ENCODE results near the gene TRAF2. TPM values are rescaled to one million over a fixed set of nuclear protein-coding genes. Genes with fewer than 3 reads are reported as not detected.

The TRAF2 gene
- total RNA-seq, 2 experiments from 2014 or later = 37.4 to 46.2 TPM

DNA sequence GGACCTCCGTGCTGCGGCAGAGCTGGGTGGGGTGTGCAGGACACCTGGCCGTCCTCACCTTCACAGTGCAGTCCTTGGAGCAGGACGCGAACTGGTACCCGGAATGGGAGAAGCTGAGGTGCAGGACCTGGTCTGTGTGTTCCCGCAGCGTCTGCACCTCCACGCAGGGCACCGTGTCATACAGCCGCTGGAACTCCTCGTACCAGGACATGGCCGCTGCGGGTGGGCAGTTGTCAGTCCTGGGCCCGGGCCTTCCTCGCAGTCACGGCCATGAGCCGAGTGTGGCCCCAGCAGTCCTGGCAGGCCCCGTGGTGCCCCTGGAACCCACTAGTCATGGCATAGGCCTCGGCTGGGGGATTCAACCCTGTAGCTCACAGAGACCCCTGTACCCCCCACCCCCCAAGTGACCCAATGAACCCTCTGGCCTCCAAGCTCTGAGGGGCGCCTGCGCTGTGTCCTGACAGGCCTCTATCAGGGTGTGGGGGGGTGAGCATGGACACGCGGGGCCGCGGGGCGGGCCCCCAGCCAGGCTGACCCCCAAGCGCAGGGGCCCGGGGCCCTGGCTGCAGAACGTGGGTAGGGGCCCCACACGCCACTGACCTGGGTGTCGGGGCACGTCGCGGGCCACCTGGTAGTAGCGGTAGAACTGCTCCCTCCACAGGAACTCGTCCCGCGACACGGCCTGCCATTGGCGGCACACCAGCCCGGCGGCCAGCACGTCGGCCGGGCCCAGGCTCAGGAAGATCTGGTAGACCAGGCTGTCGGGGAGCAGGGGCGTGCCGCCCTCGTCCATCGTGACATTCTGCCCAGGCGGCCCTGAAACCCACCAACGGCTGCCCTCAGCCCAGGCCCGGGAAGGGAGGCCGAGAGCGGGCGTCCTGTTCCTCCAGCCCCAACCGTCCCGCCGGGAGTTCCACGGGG lies 57.2 kb downstream of the TRAF2 start:
- Mint-ChIP-seq H3K4me1 (peaks cover 9% of the 10 kb centered on the region), H3K9me3 (ENCODE audit: low read depth) (no peaks in the 10 kb centered on the region), H3K27ac (peak overlapping the region; percentile 51), H3K4me3 (peak overlapping the region; percentile 77), H3K27me3 (no peaks in the 10 kb centered on the region), H3K36me3 (ENCODE audit: low read depth) (peaks cover 27% of the 10 kb centered on the region)
- ChIA-PET POLR2A (no interaction called here), CTCF (interaction anchor here (0.6 to 1.2 kb wide), 6 partner anchors 12 to 216 kb away, joined by 3 to 4 read pairs (median 3); no protein-coding TSS in a partner anchor)
- intact Hi-C loops (cut with DNase I, micrococcal nuclease) = loop anchor here (1.0 to 5.0 kb wide), 20 partner anchors 41 to 580 kb away; partner anchors contain the start of genes PHPT1 (in 2 of the 2), ABCA2 (in 1 of the 2), AJM1 (in 1 of the 2) and DNLZ (in 1 of the 2)
- ATAC-seq (peak; percentile 27), DNase-seq (peak; percentile 68)

DNA sequence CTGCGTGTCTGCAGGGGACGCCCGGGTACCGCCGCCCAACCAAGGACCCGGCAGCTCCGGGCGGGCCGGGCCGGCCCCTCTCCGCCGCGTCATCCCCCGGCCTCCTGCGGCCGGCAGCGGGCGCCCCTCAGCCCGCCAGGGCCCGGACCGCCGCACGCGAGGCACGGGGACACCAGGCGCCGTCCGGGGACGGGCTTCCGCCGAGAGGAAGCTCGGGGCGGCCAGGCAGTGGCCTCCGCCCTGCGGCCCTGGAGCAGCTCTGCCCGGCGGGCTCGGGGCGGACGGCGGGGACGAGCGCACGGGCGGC lies 57.8 kb downstream of the TRAF2 start:
- H3K4me3 Mint-ChIP-seq = peak overlapping the region; percentile 77
- ChIA-PET POLR2A (interaction anchor here (0.6 kb wide), 1 partner anchor 297 kb away, joined by 3 read pairs; the partner anchor contains the start of gene TUBB4B), CTCF (interaction anchor here (0.7 to 1.2 kb wide), 3 partner anchors 13 to 124 kb away, joined by 3 read pairs; no protein-coding TSS in a partner anchor)
- peaks cover 24% of the 10 kb centered on the region for H3K36me3 Mint-ChIP-seq (ENCODE audit: low read depth)
- peaks cover 9% of the 10 kb centered on the region for H3K4me1 Mint-ChIP-seq
- ATAC-seq (peak; percentile 35), DNase-seq (peak; percentile 50)
- intact Hi-C loops (cut with DNase I, micrococcal nuclease) = loop anchor here (1.0 to 5.0 kb wide), 20 partner anchors 42 to 581 kb away; partner anchors contain the start of genes PHPT1 (in 2 of the 2), ABCA2 (in 1 of the 2), AJM1 (in 1 of the 2) and DNLZ (in 1 of the 2)
- H3K27ac Mint-ChIP-seq = no peak overlapping the region
- no peaks in the 10 kb centered on the region for H3K27me3 Mint-ChIP-seq
- no peaks in the 10 kb centered on the region for H3K9me3 Mint-ChIP-seq (ENCODE audit: low read depth)

DNA sequence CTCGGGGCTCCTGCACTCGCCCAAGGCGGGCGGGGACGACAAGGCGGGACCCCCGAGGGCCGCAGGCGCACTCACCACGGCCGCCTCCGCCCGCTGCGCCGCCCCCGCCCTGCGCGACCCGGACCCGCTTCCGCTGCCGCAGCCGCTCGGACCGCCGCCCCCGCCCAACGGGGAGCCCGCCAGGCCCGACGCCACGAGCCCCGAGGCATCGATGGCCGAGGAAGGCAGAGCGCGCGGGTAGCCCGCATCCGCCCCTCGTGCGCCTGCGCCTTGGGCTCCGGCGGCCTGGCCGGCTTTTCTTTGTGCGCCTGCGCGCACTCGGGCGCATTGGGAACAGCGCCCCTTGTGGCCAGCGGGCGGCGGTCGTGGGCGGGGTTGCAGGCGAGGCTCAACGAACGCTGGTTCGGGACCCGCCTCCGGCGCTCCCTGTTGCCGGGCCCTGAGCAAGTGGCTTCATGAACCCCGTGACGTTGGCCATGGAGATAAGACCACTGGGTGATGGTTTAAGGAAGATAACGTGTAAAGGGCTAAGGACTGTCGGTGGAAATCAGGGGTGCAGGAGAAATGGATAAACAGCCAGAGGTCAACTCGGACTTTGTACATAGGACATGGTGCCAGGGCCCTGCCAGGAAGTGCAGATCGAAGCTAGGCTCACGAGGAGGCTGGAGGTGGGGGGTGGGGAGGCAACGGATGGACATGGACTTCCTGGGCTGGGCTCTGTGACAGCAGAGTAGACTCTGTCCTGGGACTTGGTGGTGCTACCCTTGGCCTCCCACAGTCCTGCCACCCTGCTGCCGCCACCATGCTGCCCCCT lies 58.4 kb downstream of the TRAF2 start, which contains the start of the genes C8G and FBXW5:
Gene C8G (plus strand): TSS at position 725 of the 814 bp plus-strand sequence. CDS start 78 bp downstream, at position 803.
Gene FBXW5 (minus strand): TSS at position 220 of the 814 bp plus-strand sequence. CDS start 655 bp downstream, outside the sequence.
- POLR2A ChIA-PET = interaction anchor here (0.6 kb wide), 1 partner anchor 296 kb away, joined by 3 read pairs; the partner anchor contains the start of gene TUBB4B
- Mint-ChIP-seq H3K4me1 (peaks cover 9% of the 10 kb centered on the region), H3K27me3 (no peaks in the 10 kb centered on the region), H3K9me3 (ENCODE audit: low read depth) (no peaks in the 10 kb centered on the region), H3K36me3 (ENCODE audit: low read depth) (peaks cover 19% of the 10 kb centered on the region), H3K27ac (peak within 1 kb of the TSS; percentile 88), H3K4me3 (peak within 1 kb of the TSS; percentile 77)
- CTCF ChIA-PET = interaction anchor here (0.7 to 0.8 kb wide), 2 partner anchors 62 to 124 kb away, joined by 3 read pairs; no protein-coding TSS in a partner anchor
- intact Hi-C loops (cut with DNase I, micrococcal nuclease) = loop anchor here (1.0 to 5.0 kb wide), 20 partner anchors 42 to 581 kb away; partner anchors contain the start of genes PHPT1 (in 2 of the 2), ABCA2 (in 1 of the 2), AJM1 (in 1 of the 2) and DNLZ (in 1 of the 2)
- DNase-seq (peak; percentile 97), ATAC-seq (peak; percentile 84)

DNA sequence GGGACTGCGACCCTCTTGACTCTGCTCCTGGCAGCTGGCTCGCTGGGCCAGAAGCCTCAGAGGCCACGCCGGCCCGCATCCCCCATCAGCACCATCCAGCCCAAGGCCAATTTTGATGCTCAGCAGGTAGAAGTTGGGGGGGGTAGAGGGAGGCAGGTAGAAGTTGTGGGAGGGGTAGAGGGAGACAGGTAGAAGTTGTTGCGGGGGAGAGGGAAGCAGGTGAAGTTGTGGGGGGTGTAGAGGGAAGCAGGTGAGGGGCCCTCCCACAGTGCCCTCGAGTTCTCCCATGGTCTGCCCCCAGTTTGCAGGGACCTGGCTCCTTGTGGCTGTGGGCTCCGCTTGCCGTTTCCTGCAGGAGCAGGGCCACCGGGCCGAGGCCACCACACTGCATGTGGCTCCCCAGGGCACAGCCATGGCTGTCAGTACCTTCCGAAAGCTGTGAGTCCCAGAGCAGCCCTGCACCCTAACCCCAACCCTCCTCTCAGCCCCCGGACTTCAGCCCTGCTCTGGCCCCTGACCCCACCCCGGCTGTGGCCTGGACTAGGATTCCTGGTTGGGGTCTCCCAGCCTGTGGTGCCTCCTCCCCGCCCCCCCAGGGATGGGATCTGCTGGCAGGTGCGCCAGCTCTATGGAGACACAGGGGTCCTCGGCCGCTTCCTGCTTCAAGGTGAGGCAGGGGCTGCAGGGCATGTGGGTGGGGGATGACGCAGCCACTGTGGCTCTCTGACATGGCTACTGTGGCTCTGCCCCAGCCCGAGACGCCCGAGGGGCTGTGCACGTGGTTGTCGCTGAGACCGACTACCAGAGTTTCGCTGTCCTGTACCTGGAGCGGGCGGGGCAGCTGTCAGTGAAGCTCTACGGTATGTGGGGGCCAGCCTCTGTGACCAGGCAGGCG lies 59.3 kb downstream of the TRAF2 start:
- peaks cover 19% of the 10 kb centered on the region for H3K36me3 Mint-ChIP-seq (ENCODE audit: low read depth)
- H3K4me1 Mint-ChIP-seq = peaks cover 9% of the 10 kb centered on the region
- H3K27ac Mint-ChIP-seq = no peak overlapping the region
- no peaks in the 10 kb centered on the region for H3K27me3 Mint-ChIP-seq
- ATAC-seq = no peak
- no peaks in the 10 kb centered on the region for H3K9me3 Mint-ChIP-seq (ENCODE audit: low read depth)
- ChIA-PET POLR2A (interaction anchor here (0.6 kb wide), 1 partner anchor 89 kb away, joined by 3 read pairs; no protein-coding TSS in a partner anchor), CTCF (interaction anchor here (0.8 to 3.8 kb wide), 2 partner anchors 89 to 103 kb away, joined by 3 to 23 read pairs; partner anchors contain the start of gene AJM1)
- intact Hi-C loops (cut with DNase I, micrococcal nuclease) = no loop called here
- DNase-seq = no peak
- no peak overlapping the region for H3K4me3 Mint-ChIP-seq

DNA sequence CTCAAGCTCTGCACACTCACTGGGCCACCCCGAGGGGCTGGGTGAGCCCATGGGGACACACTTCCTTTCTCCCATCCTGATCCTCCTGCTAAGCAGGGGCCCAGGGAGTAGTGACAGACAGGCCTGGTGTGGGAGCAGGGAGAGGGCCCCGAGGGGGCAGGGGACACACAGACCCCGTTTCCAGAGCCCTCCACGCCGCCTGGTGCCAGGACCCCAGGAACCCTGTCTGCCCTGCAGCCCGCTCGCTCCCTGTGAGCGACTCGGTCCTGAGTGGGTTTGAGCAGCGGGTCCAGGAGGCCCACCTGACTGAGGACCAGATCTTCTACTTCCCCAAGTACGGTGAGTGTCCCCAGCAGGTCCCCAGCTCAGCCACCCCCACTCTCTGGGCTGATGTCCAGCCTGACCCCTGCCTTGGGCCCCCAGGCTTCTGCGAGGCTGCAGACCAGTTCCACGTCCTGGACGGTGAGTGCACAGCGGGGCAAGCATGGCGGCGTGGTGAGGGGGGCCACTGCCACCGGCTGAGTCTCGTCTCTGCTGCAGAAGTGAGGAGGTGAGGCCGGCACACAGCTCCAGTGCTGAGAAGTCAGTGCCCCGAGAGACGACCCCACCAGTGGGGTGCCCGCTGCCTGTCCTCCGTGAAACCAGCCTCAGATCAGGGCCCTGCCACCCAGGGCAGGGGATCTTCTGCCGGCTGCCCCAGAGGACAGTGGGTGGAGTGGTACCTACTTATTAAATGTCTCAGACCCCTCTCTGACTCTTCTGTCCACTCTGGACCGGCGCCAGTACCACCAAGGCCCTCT lies 60.1 kb downstream of the TRAF2 start:
- ChIA-PET POLR2A (interaction anchor here (0.6 kb wide), 1 partner anchor 88 kb away, joined by 3 read pairs; no protein-coding TSS in a partner anchor), CTCF (interaction anchor here (0.8 to 3.8 kb wide), 2 partner anchors 88 to 104 kb away, joined by 3 to 23 read pairs; partner anchors contain the start of gene AJM1)
- H3K27ac Mint-ChIP-seq = no peak overlapping the region
- DNase-seq = no peak
- no peaks in the 10 kb centered on the region for H3K27me3 Mint-ChIP-seq
- ATAC-seq = no peak
- H3K4me1 Mint-ChIP-seq = peaks cover 9% of the 10 kb centered on the region
- H3K9me3 Mint-ChIP-seq (ENCODE audit: low read depth) = no peaks in the 10 kb centered on the region
- no peak overlapping the region for H3K4me3 Mint-ChIP-seq
- intact Hi-C loops (cut with DNase I, micrococcal nuclease) = no loop called here
- H3K36me3 Mint-ChIP-seq (ENCODE audit: low read depth) = peaks cover 14% of the 10 kb centered on the region

DNA sequence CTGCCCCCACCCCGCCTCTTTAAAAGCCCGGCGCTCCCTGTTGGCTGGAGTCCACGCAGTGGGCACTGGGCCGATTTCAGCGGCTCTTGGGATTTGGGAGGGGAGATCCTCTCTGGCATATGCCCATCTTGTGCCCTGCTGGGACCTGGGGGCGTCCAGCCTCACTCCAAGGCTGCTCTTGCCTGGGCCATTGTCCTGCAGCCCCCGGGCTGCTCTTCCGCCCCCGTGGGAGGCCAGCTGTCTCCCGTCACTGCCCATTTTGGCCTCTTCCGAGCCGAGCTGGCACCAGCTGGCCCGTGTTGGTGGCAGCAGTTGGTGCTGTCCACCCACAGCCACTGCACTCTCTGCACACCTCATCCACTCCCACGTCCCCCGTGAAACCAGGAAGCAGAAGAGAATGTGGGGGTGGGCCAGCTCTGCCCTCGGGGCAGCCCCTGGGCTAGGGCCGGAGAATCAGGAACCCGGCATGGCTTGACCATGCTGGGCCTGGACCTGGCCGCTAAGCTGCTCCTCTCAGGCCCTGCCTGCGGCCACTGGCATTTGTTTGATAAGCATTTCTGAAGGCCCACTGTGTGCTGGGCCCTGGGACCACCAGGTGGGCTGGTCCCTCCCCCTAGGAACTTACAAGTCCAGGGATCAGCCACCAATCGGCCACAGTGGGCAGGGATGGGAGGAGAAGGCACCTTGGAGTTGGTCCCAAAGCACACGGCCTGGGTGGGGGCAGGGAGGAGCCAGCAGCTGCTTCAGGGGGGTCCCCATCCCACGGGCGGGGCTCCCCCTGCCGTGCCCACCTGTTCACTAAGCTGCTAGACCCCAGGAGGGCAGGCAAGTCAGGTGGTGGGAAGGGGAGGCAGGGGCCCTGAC lies 60.9 kb downstream of the TRAF2 start:
- CTCF ChIA-PET = interaction anchor here (0.6 to 3.8 kb wide), 9 partner anchors 19 to 153 kb away, joined by 3 to 23 read pairs (median 3); no protein-coding TSS in a partner anchor
- intact Hi-C loops (cut with DNase I, micrococcal nuclease) = no loop called here
- Mint-ChIP-seq H3K4me1 (peaks cover 9% of the 10 kb centered on the region), H3K4me3 (no peak overlapping the region), H3K36me3 (ENCODE audit: low read depth) (peaks cover 8% of the 10 kb centered on the region), H3K27ac (no peak overlapping the region), H3K9me3 (ENCODE audit: low read depth) (no peaks in the 10 kb centered on the region), H3K27me3 (no peaks in the 10 kb centered on the region)
- POLR2A ChIA-PET = no interaction called here
- ATAC-seq (no peak), DNase-seq (no peak)

DNA sequence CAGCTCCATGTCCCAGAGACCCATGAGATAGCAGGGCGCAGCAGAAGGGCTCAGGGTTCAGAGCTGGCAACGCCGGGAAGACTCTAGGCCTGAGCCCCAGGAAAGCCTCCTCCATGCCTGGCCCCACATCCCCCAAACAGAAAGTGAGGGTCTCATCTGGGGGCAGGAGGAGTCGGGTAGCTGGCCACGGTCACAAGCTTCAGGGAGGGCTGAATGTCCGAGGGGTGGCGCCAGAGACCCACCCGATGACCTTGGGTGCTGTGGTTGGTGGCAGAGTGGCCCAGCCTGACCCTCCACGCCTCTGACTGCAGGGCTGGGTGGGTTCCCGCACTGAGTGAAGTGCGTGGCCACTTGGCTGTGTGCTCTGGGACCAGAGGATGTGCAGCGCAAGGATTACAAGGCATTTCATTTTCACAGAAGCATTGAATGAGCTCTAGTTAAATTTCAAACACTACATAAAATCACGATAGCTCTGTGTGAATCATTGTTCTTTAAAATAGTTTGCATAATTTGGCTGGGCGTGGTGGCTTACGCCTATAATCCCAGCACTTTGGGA lies 61.7 kb downstream of the TRAF2 start:
- Mint-ChIP-seq H3K9me3 (ENCODE audit: low read depth) (no peaks in the 10 kb centered on the region), H3K27me3 (no peaks in the 10 kb centered on the region), H3K27ac (no peak overlapping the region), H3K4me1 (peaks cover 9% of the 10 kb centered on the region), H3K4me3 (peak overlapping the region; percentile 12), H3K36me3 (ENCODE audit: low read depth) (peaks cover 3% of the 10 kb centered on the region)
- ChIA-PET POLR2A (interaction anchor here (0.6 kb wide), 1 partner anchor 463 kb away, joined by 3 read pairs; no protein-coding TSS in a partner anchor), CTCF (interaction anchor here (0.6 to 3.8 kb wide), 14 partner anchors 18 to 181 kb away, joined by 3 to 23 read pairs (median 3); no protein-coding TSS in a partner anchor)
- intact Hi-C loops (cut with DNase I, micrococcal nuclease) = loop anchor here in 1 of 2 experiments (1.0 kb wide), 1 partner anchor 86 kb away; no protein-coding TSS in a partner anchor
- DNase-seq (peak; percentile 51), ATAC-seq (no peak)

DNA sequence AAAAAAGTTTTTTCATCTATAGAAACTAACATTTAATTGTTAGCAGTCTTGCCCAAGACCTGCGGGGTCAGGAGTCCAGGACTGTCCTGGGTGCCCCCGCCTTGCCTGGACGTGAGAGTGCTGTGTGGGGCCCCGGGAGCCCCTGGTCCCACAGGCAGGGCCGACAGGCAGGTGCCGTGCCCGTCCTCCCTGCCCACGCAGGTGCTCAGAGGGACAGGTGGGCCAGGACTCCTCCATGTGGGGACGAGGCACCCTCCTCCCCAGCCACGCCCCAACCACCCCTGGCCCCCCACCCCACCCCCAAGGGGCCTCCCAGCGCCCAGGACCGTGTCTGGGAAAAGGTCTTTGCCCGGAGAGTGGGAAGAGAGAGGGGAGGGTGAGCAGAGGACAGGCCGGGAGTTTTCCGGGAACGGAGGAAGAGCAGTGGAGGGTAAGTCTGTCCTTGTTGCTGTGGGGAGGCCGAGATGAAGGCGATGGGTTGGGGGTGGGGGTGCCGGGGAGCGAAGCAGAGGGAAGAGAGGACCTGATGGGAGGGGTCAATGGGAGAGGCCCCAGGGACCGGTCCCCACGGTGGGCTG lies 63.0 kb downstream of the TRAF2 start:
- H3K4me3 Mint-ChIP-seq = peak overlapping the region; percentile 78
- no peaks in the 10 kb centered on the region for H3K36me3 Mint-ChIP-seq (ENCODE audit: low read depth)
- no peaks in the 10 kb centered on the region for H3K9me3 Mint-ChIP-seq (ENCODE audit: low read depth)
- DNase-seq (no peak), ATAC-seq (peak; percentile 8)
- ChIA-PET CTCF (interaction anchor here (0.6 kb wide), 1 partner anchor 462 kb away, joined by 3 read pairs; no protein-coding TSS in a partner anchor), POLR2A (no interaction called here)
- H3K27me3 Mint-ChIP-seq = no peaks in the 10 kb centered on the region
- peaks cover 5% of the 10 kb centered on the region for H3K4me1 Mint-ChIP-seq
- H3K27ac Mint-ChIP-seq = peak overlapping the region; percentile 72
- intact Hi-C loops (cut with DNase I, micrococcal nuclease) = loop anchor here in 1 of 2 experiments (1.0 kb wide), 1 partner anchor 86 kb away; no protein-coding TSS in a partner anchor

All from activated CD4-positive, alpha-beta T cell treated with anti-CD3 and anti-CD28 coated beads for 36 hours (primary cell).